GM12878 (cell line): Measurements from ENCODE around the gene HSPB1. TPM values are rescaled to one million over a fixed set of nuclear protein-coding genes. Genes with fewer than 3 reads are reported as not detected.

ENCODE experiments used
- ATF2 ChIP-seq: IDR thresholded peaks from 2 replicates; pipeline ENCODE4 v1.6.1; 2012; ENCODE audit warnings: low read length, inconsistent platforms
- BCLAF1 ChIP-seq: fragments of 450-650 bp; IDR thresholded peaks from 2 replicates; pipeline ENCODE4 v1.6.1; 2017; ENCODE audit warnings: antibody characterized with exemption, mild to moderate bottlenecking, moderate library complexity
- BHLHE40 ChIP-seq, 2 experiments: fragments of 450-650 bp in 1 of 2; IDR thresholded peaks; 2 replicates each; pipeline ENCODE4 v1.6.1; 2011 to 2017; ENCODE audit warnings: low read depth in 2 of 2, borderline replicate concordance in 1 of 2, improper control_type of control experiment in 1 of 2, low read length in 1 of 2, mild to moderate bottlenecking in 1 of 2
- CBX3 ChIP-seq: fragments of 200-600 bp; sonication (generic); IDR thresholded peaks from 2 replicates; pipeline ENCODE4 v1.6.1; 2016; ENCODE audit warnings: low read depth, borderline replicate concordance
- FOS ChIP-seq: IDR thresholded peaks from 3 replicates; pipeline ENCODE4 v1.6.1; 2011; ENCODE audit warnings: borderline replicate concordance; ENCODE audit not compliant: insufficient read length; ENCODE audit errors: extremely low read depth
- FOXK2 ChIP-seq: fragments of 450-650 bp; IDR thresholded peaks from 2 replicates; pipeline ENCODE4 v1.6.1; 2017; ENCODE audit warnings: mild to moderate bottlenecking, moderate library complexity
- HDAC2 ChIP-seq: fragments of 200-600 bp; sonication (generic); IDR thresholded peaks from 2 replicates; pipeline ENCODE4 v1.6.1; 2017
- HDGF ChIP-seq: fragments of 450-650 bp; IDR thresholded peaks from 2 replicates; pipeline ENCODE4 v1.6.1; 2016; ENCODE audit warnings: antibody characterized with exemption
- IRF5 ChIP-seq: fragments of 450-650 bp; IDR thresholded peaks from 2 replicates; pipeline ENCODE4 v1.6.1; 2017; ENCODE audit warnings: borderline replicate concordance
- KLF5 ChIP-seq: fragments of 450-650 bp; IDR thresholded peaks from 2 replicates; pipeline ENCODE4 v1.6.1; 2014; ENCODE audit warnings: mild to moderate bottlenecking; ENCODE audit not compliant: partially characterized antibody
- NFIC ChIP-seq: IDR thresholded peaks from 2 replicates; pipeline ENCODE4 v1.6.1; 2012; ENCODE audit warnings: low read depth, mild to moderate bottlenecking, inconsistent platforms, low read length, moderate library complexity
- PML ChIP-seq: IDR thresholded peaks from 2 replicates; pipeline ENCODE4 v1.6.1; 2012; ENCODE audit warnings: low read length, inconsistent platforms
- RB1 ChIP-seq: fragments of 450-650 bp; formaldehyde crosslinking; IDR thresholded peaks from 2 replicates; pipeline ENCODE4 v1.6.1; 2017; ENCODE audit warnings: mild to moderate bottlenecking, borderline replicate concordance
- RFX5 ChIP-seq: IDR thresholded peaks from 2 replicates; pipeline ENCODE4 v1.6.1; 2011; ENCODE audit warnings: low read depth, low read length, improper control_type of control experiment
- SIN3A ChIP-seq: IDR thresholded peaks from 2 replicates; pipeline ENCODE4 v1.6.1; 2012; ENCODE audit warnings: low read depth, low read length, improper control_type of control experiment
- SMAD5 ChIP-seq: IDR thresholded peaks from 2 replicates; pipeline ENCODE4 v1.6.1; 2016; ENCODE audit warnings: antibody characterized with exemption, low read depth
- SREBF2 ChIP-seq: IDR thresholded peaks from 2 replicates; pipeline ENCODE4 v1.6.1; 2012; ENCODE audit warnings: mild to moderate bottlenecking, low read length
- TBL1XR1 ChIP-seq: IDR thresholded peaks from 2 replicates; pipeline ENCODE4 v1.6.1; 2012; ENCODE audit warnings: low read depth, low read length, improper control_type of control experiment
- TCF12 ChIP-seq: IDR thresholded peaks from 2 replicates; pipeline ENCODE4 v1.6.1; 2011; ENCODE audit warnings: low read depth, mild to moderate bottlenecking, low read length
- YBX1 ChIP-seq: fragments of 450-650 bp; IDR thresholded peaks from 2 replicates; pipeline ENCODE4 v1.6.1; 2016; ENCODE audit warnings: antibody characterized with exemption
- ZNF274 ChIP-seq: IDR thresholded peaks from one replicate; pipeline ENCODE4 v1.8.0; 2011; ENCODE audit not compliant: insufficient read length, insufficient read depth
- ZNF687 ChIP-seq: fragments of 450-650 bp; IDR thresholded peaks from 2 replicates; pipeline ENCODE4 v1.6.1; 2017; ENCODE audit warnings: mild to moderate bottlenecking, moderate library complexity
- polyA plus RNA-seq, 11 experiments: library from polyadenylated mRNA; depleted of rRNA in 4 of 11; unstranded in 6 of 11; stranded (reverse) in 5 of 11; fragments of >200 nt; fragmentation: Nextera tagmentation in 4 of 11; fragmentation: Illumina TruSeq in 1 of 11; extraction: Ambion mirVana in 4 of 11; extraction: Trizol in 1 of 11; gene quantifications; 1 replicate in 1 of 11; 2 replicates in 10 of 11; pipeline versions ENCODE4 v1.2.1 to v1.2.3, GENCODE V29; 2011 to 2016; ENCODE audit warnings: inconsistent platforms in 2 of 11, missing spikeins in 2 of 11, low read depth in 1 of 11
- total RNA-seq, 4 experiments: library from RNA; depleted of rRNA in 3 of 4; stranded (reverse); fragments of >200 nt in 3 of 4; fragmentation: Illumina TruSeq in 1 of 4; extraction: Trizol in 1 of 4; gene quantifications; 2 replicates each; pipeline versions ENCODE4 v1.2.1 to v1.2.3, GENCODE V29; 2013 to 2021

HSPB1 gene
- total and polyA plus RNA-seq, 10 of the 15 experiments (the other 5 are each of a cell fraction or from before 2014, with no cell fraction given), result 13.7 to 297 (median 62.0) TPM

GRCh38 chr7:76318488-76319353 lies 16.2 kb downstream of the HSPB1 start (continued):
- TF ChIP-seq BHLHE40 (IDR thresholded peaks at IDR 0.05; ENCODE audit: borderline replicate concordance in 1 of 2, low read depth in 2 of 2, low read length in 1 of 2) (peak; percentile 33 to 57; a peak in 2 of 4 replicates), SREBF2 (no peak), PML (0 out of 2 replicates have a peak, but pooled peaks have one; percentile 36), BCLAF1 (no peak), RFX5 (0 out of 2 replicates have a peak, but pooled peaks have one; percentile 35), KLF5 (no peak), FOS (no peak), ZNF687 (no peak), RB1 (no peak), HDGF (no peak), ZNF274 (no peak), FOXK2 (no peak), HDAC2 (no peak), ATF2 (0 out of 2 replicates have a peak, but pooled peaks have one; percentile 5), CBX3 (no peak), TBL1XR1 (no peak), SMAD5 (no peak; the same call in 1 of the 2 replicates), YBX1 (no peak), TCF12 (peak; percentile 90), SIN3A (peak; percentile 87), IRF5 (no peak), NFIC (no peak)
